Chondrocyte (in vitro differentiated cells): ENCODE measurements around the gene RAB17. TPM values are rescaled to one million over a fixed set of nuclear protein-coding genes. Genes with fewer than 3 reads are reported as not detected.

Source experiments
- DNase-seq: peaks from one replicate; pipeline ENCODE4 v3.0.0; 2021; ENCODE audit warnings: mixed read lengths, low spot score
- H3K27ac Mint-ChIP-seq: one replicate; pipeline ENCODE4 v1.8.0; 2021; ENCODE audit warnings: mild to moderate bottlenecking, moderate library complexity, mixed read lengths; ENCODE audit not compliant: unreplicated experiment
- H3K27me3 Mint-ChIP-seq: 2 replicates; pipeline ENCODE4 v1.8.0; 2021; ENCODE audit warnings: low read depth, mixed read lengths
- H3K36me3 Mint-ChIP-seq: 2 replicates; pipeline ENCODE4 v1.8.0; 2021; ENCODE audit warnings: low read depth, mixed read lengths
- H3K4me1 Mint-ChIP-seq: 2 replicates; pipeline ENCODE4 v1.8.0; 2021; ENCODE audit warnings: low read depth, mild to moderate bottlenecking, mixed read lengths
- H3K4me3 Mint-ChIP-seq: one replicate; pipeline ENCODE4 v1.8.0; 2021; ENCODE audit warnings: mild to moderate bottlenecking, moderate library complexity, mixed read lengths; ENCODE audit not compliant: unreplicated experiment
- H3K9me3 Mint-ChIP-seq: 2 replicates; pipeline ENCODE4 v1.8.0; 2021; ENCODE audit warnings: low read depth, mixed read lengths
- CTCF ChIP-seq: fragments of 200-600 bp; sonication (generic); IDR thresholded peaks from 2 replicates; pipeline ENCODE4 v1.5.0; 2021; ENCODE audit warnings: antibody characterized with exemption, mild to moderate bottlenecking, moderate library complexity
- total RNA-seq: library from RNA; stranded (reverse); gene quantifications from 3 replicates; pipeline ENCODE4 v1.2.1, GENCODE V29; 2021

RAB17 gene
- total RNA-seq, 1 donor from 2014 or later = 0.25 TPM

- peaks cover 17% of the 10 kb centered on the region for H3K9me3 Mint-ChIP-seq
- no peak for DNase-seq
- H3K4me1 Mint-ChIP-seq = peaks cover 14% of the 10 kb centered on the region
- TF ChIP-seq CTCF = no peak
- H3K36me3 Mint-ChIP-seq = peaks cover 9% of the 10 kb centered on the region
- no peak overlapping the region for H3K27ac Mint-ChIP-seq
- H3K4me3 Mint-ChIP-seq = no peak overlapping the region
- H3K27me3 Mint-ChIP-seq = no peaks in the 10 kb centered on the region
Measured at GRCh38 chr2:237637429-237638135, 47.0 kb upstream of the RAB17 start.

- Mint-ChIP-seq H3K27me3 (no peaks in the 10 kb centered on the region), H3K9me3 (peaks cover 17% of the 10 kb centered on the region), H3K4me1 (peaks cover 14% of the 10 kb centered on the region), H3K4me3 (no peak overlapping the region), H3K27ac (no peak overlapping the region), H3K36me3 (peaks cover 9% of the 10 kb centered on the region)
- TF ChIP-seq CTCF = no peak
- DNase-seq = no peak
Measured at GRCh38 chr2:237636578-237636977, 46.0 kb upstream of the RAB17 start.

- DNase-seq = no peak
- Mint-ChIP-seq H3K4me3 (no peak overlapping the region), H3K36me3 (peaks cover 7% of the 10 kb centered on the region), H3K9me3 (peaks cover 17% of the 10 kb centered on the region), H3K27me3 (no peaks in the 10 kb centered on the region), H3K27ac (no peak overlapping the region), H3K4me1 (peaks cover 29% of the 10 kb centered on the region)
- no peak for TF ChIP-seq CTCF
Measured at GRCh38 chr2:237633061-237633561, 42.6 kb upstream of the RAB17 start.

- no peak overlapping the region for H3K27ac Mint-ChIP-seq
- peaks cover 31% of the 10 kb centered on the region for H3K4me1 Mint-ChIP-seq
- peaks cover 7% of the 10 kb centered on the region for H3K36me3 Mint-ChIP-seq
Measured at GRCh38 chr2:237631801-237632585, 41.5 kb upstream of the RAB17 start.

More at GRCh38 chr2:237631801-237632585, 41.5 kb upstream of the RAB17 start:
- H3K4me3 Mint-ChIP-seq = no peak overlapping the region
- H3K27me3 Mint-ChIP-seq = no peaks in the 10 kb centered on the region
- no peak for DNase-seq
- peaks cover 17% of the 10 kb centered on the region for H3K9me3 Mint-ChIP-seq
- TF ChIP-seq CTCF = no peak
